Neuronal stem cell (in vitro differentiated cells): ENCODE measurements around the gene NCOA4.
"Not testable (repeated sequence)": the region's sequence is repeated elsewhere in the genome, so short reads cannot be mapped to it uniquely, and the experiment has no call there.

Experiments
- DNase-seq: peaks from one replicate; pipeline ENCODE4 v3.0.0-alpha.2; 2013; ENCODE audit warnings: low spot score
- H2AFZ ChIP-seq: one replicate; pipeline ENCODE4 v1.6.1; 2013; ENCODE audit warnings: mild to moderate bottlenecking, low read length, inconsistent platforms
- H2AK5ac ChIP-seq: 2 replicates; pipeline ENCODE4 v1.6.1; 2013; ENCODE audit warnings: low read depth, mild to moderate bottlenecking, inconsistent platforms, low read length, moderate library complexity, mixed read lengths
- H2BK120ac ChIP-seq: 2 replicates; pipeline ENCODE4 v1.6.1; 2013; ENCODE audit warnings: low read depth, mild to moderate bottlenecking, inconsistent platforms, low read length, moderate library complexity, mixed read lengths
- H2BK12ac ChIP-seq: one replicate; pipeline ENCODE4 v1.6.1; 2013; ENCODE audit warnings: low read length, inconsistent platforms
- H2BK15ac ChIP-seq: 2 replicates; pipeline ENCODE4 v1.6.1; 2013; ENCODE audit warnings: mild to moderate bottlenecking, low read length, inconsistent platforms, mixed read lengths
- H2BK5ac ChIP-seq: one replicate; pipeline ENCODE4 v1.6.1; 2013; ENCODE audit warnings: inconsistent platforms, mild to moderate bottlenecking, low read length, moderate library complexity
- H3K14ac ChIP-seq: one replicate; pipeline ENCODE4 v1.6.1; 2013; ENCODE audit warnings: low read length, inconsistent platforms
- H3K18ac ChIP-seq: 2 replicates; pipeline ENCODE4 v1.6.1; 2013; ENCODE audit warnings: low read length, inconsistent platforms
- H3K23ac ChIP-seq: 2 replicates; pipeline ENCODE4 v1.6.1; 2013; ENCODE audit warnings: low read depth, mild to moderate bottlenecking, mixed read lengths, low read length, inconsistent platforms; ENCODE audit not compliant: poor library complexity
- H3K27ac ChIP-seq: replicated peaks from 3 replicates; pipeline ENCODE4 v1.5.1; 2013; ENCODE audit warnings: low read length, inconsistent platforms
- H3K27me3 ChIP-seq, 3 experiments: 2 replicates each; pipeline ENCODE4 v1.6.1; 2013; ENCODE audit warnings: low read length in 3 of 3, mild to moderate bottlenecking in 2 of 3, inconsistent platforms in 1 of 3, low read depth in 1 of 3, mixed read lengths in 1 of 3, moderate library complexity in 1 of 3; ENCODE audit not compliant: control insufficient read depth in 3 of 3, insufficient read depth in 3 of 3
- H3K36me3 ChIP-seq, 2 donors: replicated peaks in 1 of 2; 2 replicates each; pipeline ENCODE4 v1.6.1; 2013; ENCODE audit warnings: low read length in 2 of 2; ENCODE audit not compliant: control insufficient read depth in 2 of 2, insufficient read depth in 2 of 2
- H3K4ac ChIP-seq: 2 replicates; pipeline ENCODE4 v1.6.1; 2013; ENCODE audit warnings: inconsistent platforms, mild to moderate bottlenecking, low read length, moderate library complexity
- H3K4me1 ChIP-seq, 2 donors: 1 replicate in 1 of 2; 2 replicates in 1 of 2; pipeline ENCODE4 v1.6.1; 2013; ENCODE audit warnings: low read length in 2 of 2, low read depth in 1 of 2; ENCODE audit not compliant: control insufficient read depth in 2 of 2, insufficient read depth in 1 of 2
- H3K4me2 ChIP-seq: one replicate; pipeline ENCODE4 v1.6.1; 2013; ENCODE audit warnings: mild to moderate bottlenecking, low read length, inconsistent platforms; ENCODE audit not compliant: insufficient read depth, poor library complexity, severe bottlenecking
- H3K4me3 ChIP-seq, 2 donors: 2 replicates each; pipeline ENCODE4 v1.5.1; 2013; ENCODE audit warnings: low read length in 2 of 2, mild to moderate bottlenecking in 2 of 2, inconsistent platforms in 1 of 2, moderate library complexity in 1 of 2
- H3K79me1 ChIP-seq: one replicate; pipeline ENCODE4 v1.6.1; 2013; ENCODE audit warnings: low read depth, mild to moderate bottlenecking, inconsistent platforms, low read length, moderate library complexity
- H3K9ac ChIP-seq: one replicate; pipeline ENCODE4 v1.6.1; 2013; ENCODE audit warnings: mild to moderate bottlenecking, low read depth, low read length, inconsistent platforms; ENCODE audit not compliant: poor library complexity
- H3K9me3 ChIP-seq, 2 donors: replicated peaks in 1 of 2; 2 replicates each; pipeline versions ENCODE3 to v1.6.1; 2013; ENCODE audit warnings: low read length in 2 of 2, mild to moderate bottlenecking in 2 of 2, inconsistent platforms in 1 of 2, low read depth in 1 of 2, mixed read lengths in 1 of 2, moderate library complexity in 1 of 2; ENCODE audit not compliant: control insufficient read depth in 2 of 2, insufficient read depth in 1 of 2
- H4K8ac ChIP-seq: one replicate; pipeline ENCODE4 v1.6.1; 2013; ENCODE audit warnings: low read depth, mild to moderate bottlenecking, inconsistent platforms, low read length, moderate library complexity
- H4K91ac ChIP-seq: one replicate; pipeline ENCODE4 v1.6.1; 2013; ENCODE audit warnings: low read length, low read depth, mild to moderate bottlenecking, inconsistent platforms; ENCODE audit not compliant: poor library complexity
- WGBS, 2 donors: extraction: QIAGEN DNeasy Blood & Tissue Kit; methylation state at CpG; one replicate each; pipeline ENCODE4 v1.1.7; 2013; ENCODE audit warnings: missing lambda C conversion rate in 2 of 2, mixed read lengths in 1 of 2; ENCODE audit not compliant: insufficient read length in 2 of 2, insufficient replicate concordance in 1 of 2; ENCODE audit errors: extremely low coverage in 2 of 2; 5-methylcytosine and 5-hydroxymethylcytosine counted together

The NCOA4 gene

DNA sequence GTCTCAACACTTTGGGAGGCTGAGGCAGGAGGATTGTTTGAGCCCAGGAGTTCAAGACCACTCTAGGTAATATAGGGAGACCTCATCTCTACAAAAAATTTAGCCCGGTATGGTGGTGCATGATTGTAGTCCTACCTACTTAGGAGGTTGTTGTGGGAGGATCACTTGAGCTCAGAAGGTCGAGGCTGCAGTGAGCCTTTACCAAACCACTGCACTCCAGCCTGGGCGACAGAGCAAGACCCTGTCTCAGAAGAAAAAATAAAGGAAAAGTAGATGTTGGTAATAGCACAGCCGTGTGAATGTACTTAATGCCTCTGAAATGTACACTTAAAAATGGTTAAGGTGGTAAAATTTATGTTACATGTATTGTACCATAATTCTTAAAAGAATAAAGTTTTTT lies 32.9 kb downstream of the NCOA4 start:
- Histone ChIP-seq H3K23ac (no peak overlapping the region), H2BK120ac (no peak overlapping the region), H3K9me3 (no peaks in the 10 kb centered on the region), H2BK5ac (no peak overlapping the region), H3K9ac (no peak overlapping the region), H3K4ac (no peak overlapping the region), H3K4me3 (no peak overlapping the region), H3K4me1 (no peaks in the 10 kb centered on the region), H2AK5ac (no peak overlapping the region), H3K27ac (no peak overlapping the region), H3K4me2 (no peak overlapping the region), H4K91ac (no peak overlapping the region), H2BK15ac (no peak overlapping the region), H3K36me3 (peaks cover 7 to 67% of the 10 kb centered on the region in 2 donors), H3K79me1 (no peaks in the 10 kb centered on the region), H3K14ac (no peak overlapping the region), H2AFZ (no peak overlapping the region), H4K8ac (no peak overlapping the region), H3K18ac (no peak overlapping the region), H2BK12ac (no peak overlapping the region), H3K27me3 (no peaks in the 10 kb centered on the region)
- no CpG with 5 or more reads among the region's 4 CpGs for WGBS, 2 donors
- DNase-seq = no peak

- H4K91ac ChIP-seq, H3K27me3 ChIP-seq, H2BK5ac ChIP-seq, H3K18ac ChIP-seq, DNase-seq, H3K79me1 ChIP-seq, H3K4me1 ChIP-seq, H3K4ac ChIP-seq, H3K4me3 ChIP-seq, H3K9me3 ChIP-seq, H3K23ac ChIP-seq, H2AK5ac ChIP-seq, H4K8ac ChIP-seq, H2BK120ac ChIP-seq, H2AFZ ChIP-seq, H3K27ac ChIP-seq, H2BK15ac ChIP-seq, H3K4me2 ChIP-seq, H3K14ac ChIP-seq, H3K9ac ChIP-seq, H2BK12ac ChIP-seq: not testable (repeated sequence)
- no CpG with 5 or more reads among the region's 3 CpGs for WGBS, 2 donors
- H3K36me3 ChIP-seq = peaks cover 2 to 48% of the 10 kb centered on the region in 2 donors
Measured at GRCh38 chr10:45985590-45985989, 44.8 kb downstream of the NCOA4 start.

- H3K4me1 ChIP-seq, H3K23ac ChIP-seq, H3K27ac ChIP-seq, H3K4me2 ChIP-seq, H2BK5ac ChIP-seq, H4K8ac ChIP-seq, H2BK12ac ChIP-seq, H3K9ac ChIP-seq, H3K14ac ChIP-seq, H4K91ac ChIP-seq, H3K4me3 ChIP-seq, H3K27me3 ChIP-seq, H2AFZ ChIP-seq, H2BK120ac ChIP-seq, H3K9me3 ChIP-seq, DNase-seq, H2AK5ac ChIP-seq, H3K4ac ChIP-seq, H3K18ac ChIP-seq, H3K79me1 ChIP-seq, H2BK15ac ChIP-seq: not testable (repeated sequence)
- peaks cover 2 to 43% of the 10 kb centered on the region in 2 donors for H3K36me3 ChIP-seq
- no CpG with 5 or more reads among the region's 2 CpGs for WGBS, 2 donors
Measured at GRCh38 chr10:45984473-45984872, 46.0 kb downstream of the NCOA4 start.

DNA sequence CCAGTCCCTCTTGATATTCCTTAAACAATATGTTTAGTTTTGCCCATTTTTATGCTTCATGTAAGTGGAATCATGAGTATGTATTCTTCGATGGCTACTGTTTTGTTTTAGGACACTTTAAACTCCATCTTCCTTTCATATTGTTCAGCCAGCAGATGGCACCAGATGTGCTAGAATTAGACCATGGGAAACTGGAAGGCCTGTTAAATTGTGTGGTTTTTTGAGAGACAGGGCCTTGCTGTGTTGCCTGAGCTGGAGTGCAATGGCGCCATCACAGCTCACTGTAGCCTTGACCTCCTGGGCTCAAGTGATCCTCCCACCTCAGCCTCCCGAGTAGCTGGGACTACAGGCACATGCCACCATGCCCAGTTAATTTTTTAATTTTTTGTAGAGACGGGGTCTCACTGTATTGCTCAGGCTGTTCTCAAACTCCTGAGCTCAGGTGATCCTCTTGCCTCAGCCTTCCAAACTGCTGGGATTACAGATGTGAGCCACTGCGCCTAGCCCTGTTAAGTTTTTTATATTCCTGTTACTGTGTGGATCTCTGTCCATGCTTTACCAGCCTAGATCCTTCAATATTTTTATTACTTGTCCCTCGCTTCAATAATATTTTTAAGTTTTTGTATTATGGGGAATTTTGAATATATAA lies 46.8 kb downstream of the NCOA4 start:
- H3K9ac ChIP-seq, H3K79me1 ChIP-seq, DNase-seq, H2BK120ac ChIP-seq, H2AFZ ChIP-seq, H3K27me3 ChIP-seq, H3K4me3 ChIP-seq, H2BK15ac ChIP-seq, H4K8ac ChIP-seq, H3K27ac ChIP-seq, H3K4me1 ChIP-seq, H4K91ac ChIP-seq, H3K18ac ChIP-seq, H3K9me3 ChIP-seq, H3K4ac ChIP-seq, H2AK5ac ChIP-seq, H2BK5ac ChIP-seq, H3K14ac ChIP-seq, H3K4me2 ChIP-seq, H2BK12ac ChIP-seq, H3K23ac ChIP-seq: not testable (repeated sequence)
- WGBS, 2 donors = no CpG with 5 or more reads among the region's 6 CpGs
- H3K36me3 ChIP-seq = peaks cover 2 to 42% of the 10 kb centered on the region in 2 donors
